SU-DHL-6 (cell line): Measurements from ENCODE around the gene KCNAB2.

Experiments used
- H2AFZ ChIP-seq: fragments of 200-600 bp; sonication (generic); 2 replicates; pipeline ENCODE4 v1.6.1; 2014; ENCODE audit warnings: low read depth, mild to moderate bottlenecking, moderate library complexity, mixed read lengths, antibody characterized with exemption, low read length; ENCODE audit not compliant: severe bottlenecking
- H3F3A ChIP-seq: fragments of 200-600 bp; shearing (Covaris generic); 2 replicates; pipeline ENCODE4 v1.6.0; 2016; ENCODE audit warnings: antibody characterized with exemption, mild to moderate bottlenecking; ENCODE audit not compliant: insufficient read depth
- H3K27ac ChIP-seq: fragments of 200-600 bp; sonication (generic); 2 replicates; pipeline ENCODE4 v1.5.1; 2016; ENCODE audit warnings: low read depth, mild to moderate bottlenecking, low read length, moderate library complexity, mixed read lengths
- H3K27me3 ChIP-seq: fragments of 200-600 bp; sonication (generic), shearing (Covaris generic); 2 replicates; pipeline ENCODE4 v1.6.0; 2014; ENCODE audit warnings: mild to moderate bottlenecking, low read length
- H3K36me3 ChIP-seq: fragments of 200-600 bp; sonication (generic); 2 replicates; pipeline ENCODE4 v1.6.1; 2014; ENCODE audit warnings: mild to moderate bottlenecking, low read length, mixed read lengths
- H3K4me2 ChIP-seq: fragments of 300-600, 200-600 bp; shearing (Covaris generic), sonication (generic); 2 replicates; pipeline ENCODE4 v1.6.0; 2014; ENCODE audit warnings: low read length, low read depth, mild to moderate bottlenecking; ENCODE audit not compliant: poor library complexity, severe bottlenecking
- H3K4me3 ChIP-seq: fragments of 200-600 bp; sonication (generic); 2 replicates; pipeline ENCODE4 v1.5.1; 2014; ENCODE audit warnings: antibody characterized with exemption, low read length, mild to moderate bottlenecking, mixed read lengths; ENCODE audit not compliant: insufficient read depth, poor library complexity, severe bottlenecking
- H3K79me2 ChIP-seq: fragments of 200-600 bp; sonication (generic); 2 replicates; pipeline ENCODE4 v1.6.1; 2014; ENCODE audit warnings: mild to moderate bottlenecking, low read length, moderate library complexity; ENCODE audit not compliant: insufficient read depth
- H3K9ac ChIP-seq: fragments of 200-600 bp; sonication (generic); 2 replicates; pipeline ENCODE4 v1.7.0; 2014; ENCODE audit warnings: mild to moderate bottlenecking, low read length
- H3K9me2 ChIP-seq: fragments of 200-600 bp; sonication (generic); replicated peaks from 2 replicates; pipeline ENCODE4 v1.6.1; 2014; ENCODE audit warnings: low read length; ENCODE audit not compliant: insufficient read depth
- H3K9me3 ChIP-seq: fragments of 200-600 bp; sonication (generic); 2 replicates; pipeline ENCODE4 v1.6.1; 2014; ENCODE audit warnings: low read length, mixed read lengths; ENCODE audit not compliant: insufficient read depth
- H4K20me1 ChIP-seq: fragments of 200-600 bp; sonication (generic); 2 replicates; pipeline ENCODE4 v1.6.1; 2014; ENCODE audit warnings: low read depth, mild to moderate bottlenecking, antibody characterized with exemption, low read length, moderate library complexity, mixed read lengths
- CTCF ChIP-seq: fragments of 200-600 bp; sonication (generic); IDR thresholded peaks from one replicate; pipeline ENCODE4 v1.5.1; 2017; ENCODE audit warnings: antibody characterized with exemption, mild to moderate bottlenecking, low read length, moderate library complexity; ENCODE audit not compliant: insufficient read depth, poor library complexity, severe bottlenecking
- EZH2phosphoT487 ChIP-seq: fragments of 200-600 bp; sonication (generic), shearing (Covaris generic); conservative IDR thresholded peaks from 2 replicates; pipeline ENCODE4 v1.6.1; 2018; ENCODE audit warnings: mild to moderate bottlenecking, antibody characterized with exemption, low read length, moderate library complexity, mixed read lengths

KCNAB2 gene

GRCh38 chr1:6008084-6008415 lies 37.6 kb upstream of the KCNAB2 start:
- Histone ChIP-seq H3K4me3 (no peak overlapping the region), H3K27me3 (no peaks in the 10 kb centered on the region), H3K79me2 (no peaks in the 10 kb centered on the region), H3K4me2 (no peak overlapping the region), H3K9ac (no peak overlapping the region), H3K27ac (no peak overlapping the region), H4K20me1 (no peaks in the 10 kb centered on the region), H3K36me3 (no peaks in the 10 kb centered on the region), H3K9me2 (no peaks in the 10 kb centered on the region), H3K9me3 (no peaks in the 10 kb centered on the region), H2AFZ (no peak overlapping the region), H3F3A (no peaks in the 10 kb centered on the region)
- TF ChIP-seq CTCF (no peak), EZH2phosphoT487 (no peak)

GRCh38 chr1:6008696-6009095 lies 37.0 kb upstream of the KCNAB2 start:
- Histone ChIP-seq H3K4me2 (no peak overlapping the region), H3K79me2 (no peaks in the 10 kb centered on the region), H3K9me3 (no peaks in the 10 kb centered on the region), H2AFZ (no peak overlapping the region), H4K20me1 (no peaks in the 10 kb centered on the region), H3K27ac (no peak overlapping the region), H3K27me3 (no peaks in the 10 kb centered on the region), H3F3A (no peaks in the 10 kb centered on the region), H3K9ac (no peak overlapping the region), H3K36me3 (no peaks in the 10 kb centered on the region), H3K4me3 (no peak overlapping the region), H3K9me2 (no peaks in the 10 kb centered on the region)
- TF ChIP-seq EZH2phosphoT487 (no peak), CTCF (no peak)

- H2AFZ ChIP-seq = no peak overlapping the region
- no peaks in the 10 kb centered on the region for H3K79me2 ChIP-seq
- no peak overlapping the region for H3K4me2 ChIP-seq
- H3K27me3 ChIP-seq = no peaks in the 10 kb centered on the region
- H3K4me3 ChIP-seq = no peak overlapping the region
- H4K20me1 ChIP-seq = no peaks in the 10 kb centered on the region
- H3K9me3 ChIP-seq = no peaks in the 10 kb centered on the region
- H3K9me2 ChIP-seq = no peaks in the 10 kb centered on the region
- no peak overlapping the region for H3K27ac ChIP-seq
- no peaks in the 10 kb centered on the region for H3F3A ChIP-seq
- no peaks in the 10 kb centered on the region for H3K36me3 ChIP-seq
- no peak overlapping the region for H3K9ac ChIP-seq
- no peak for TF ChIP-seq EZH2phosphoT487
- no peak for TF ChIP-seq CTCF
Measured at GRCh38 chr1:6009120-6010040, 36.3 kb upstream of the KCNAB2 start.
